GM18502 (cell line): Measurements from ENCODE around the gene CFAP61.

Experiments
- ATAC-seq: cut with Tn5 transposase; IDR thresholded peaks from one replicate; pipeline ENCODE4 v1.9.1; 2021; ENCODE audit warnings: mild to moderate bottlenecking; ENCODE audit not compliant: unreplicated experiment, poor library complexity

The CFAP61 gene

GRCh38 chr20:20299904-20300303 is 247.6 kb downstream of the CFAP61 start:
- ATAC-seq, result no peak

- ATAC-seq, result no peak
Measured at GRCh38 chr20:20303320-20303719, 251.0 kb downstream of the CFAP61 start.

GRCh38 chr20:20303742-20304141 is 251.4 kb downstream of the CFAP61 start:
- no peak for ATAC-seq

GRCh38 chr20:20304942-20305341 is 252.6 kb downstream of the CFAP61 start:
- ATAC-seq, result no peak

GRCh38 chr20:20312562-20312961 is 260.2 kb downstream of the CFAP61 start:
- ATAC-seq, result no peak

GRCh38 chr20:20317195-20317594 is 264.9 kb downstream of the CFAP61 start:
- peak; percentile 94 for ATAC-seq

- peak; percentile 43 for ATAC-seq
Measured at GRCh38 chr20:20317621-20318364, 265.5 kb downstream of the CFAP61 start.

- ATAC-seq, result no peak
Measured at GRCh38 chr20:20318365-20319161, 266.2 kb downstream of the CFAP61 start.

- ATAC-seq, result no peak
Measured at GRCh38 chr20:20321134-20321533, 268.8 kb downstream of the CFAP61 start.

GRCh38 chr20:20321917-20322316 is 269.6 kb downstream of the CFAP61 start:
- ATAC-seq, result no peak

- no peak for ATAC-seq
Measured at GRCh38 chr20:20322912-20323311, 270.6 kb downstream of the CFAP61 start.

- ATAC-seq, result no peak
Measured at GRCh38 chr20:20327746-20328145, 275.4 kb downstream of the CFAP61 start.

- ATAC-seq, result no peak
Measured at GRCh38 chr20:20329564-20329963, 277.2 kb downstream of the CFAP61 start.

GRCh38 chr20:20331156-20331555 is 278.8 kb downstream of the CFAP61 start:
- ATAC-seq, result no peak

GRCh38 chr20:20331817-20332216 is 279.5 kb downstream of the CFAP61 start:
- no peak for ATAC-seq

- ATAC-seq, result no peak
Measured at GRCh38 chr20:20333866-20334265, 281.5 kb downstream of the CFAP61 start.

GRCh38 chr20:20334489-20334888 is 282.2 kb downstream of the CFAP61 start:
- ATAC-seq, result peak; percentile 94

GRCh38 chr20:20338133-20338730 is 285.9 kb downstream of the CFAP61 start:
- no peak for ATAC-seq

- ATAC-seq, result no peak
Measured at GRCh38 chr20:20340443-20340842, 288.1 kb downstream of the CFAP61 start.

GRCh38 chr20:20341371-20341770 is 289.0 kb downstream of the CFAP61 start:
- ATAC-seq, result no peak

- no peak for ATAC-seq
Measured at GRCh38 chr20:20342066-20342465, 289.7 kb downstream of the CFAP61 start.
